HG03103 (cell line): ENCODE data around the gene ACBD6.

ENCODE experiments used
- ATAC-seq: cut with Tn5 transposase; IDR thresholded peaks from one replicate; pipeline ENCODE4 v1.9.1; 2021; ENCODE audit warnings: low read depth; ENCODE audit not compliant: unreplicated experiment

Gene ACBD6

DNA sequence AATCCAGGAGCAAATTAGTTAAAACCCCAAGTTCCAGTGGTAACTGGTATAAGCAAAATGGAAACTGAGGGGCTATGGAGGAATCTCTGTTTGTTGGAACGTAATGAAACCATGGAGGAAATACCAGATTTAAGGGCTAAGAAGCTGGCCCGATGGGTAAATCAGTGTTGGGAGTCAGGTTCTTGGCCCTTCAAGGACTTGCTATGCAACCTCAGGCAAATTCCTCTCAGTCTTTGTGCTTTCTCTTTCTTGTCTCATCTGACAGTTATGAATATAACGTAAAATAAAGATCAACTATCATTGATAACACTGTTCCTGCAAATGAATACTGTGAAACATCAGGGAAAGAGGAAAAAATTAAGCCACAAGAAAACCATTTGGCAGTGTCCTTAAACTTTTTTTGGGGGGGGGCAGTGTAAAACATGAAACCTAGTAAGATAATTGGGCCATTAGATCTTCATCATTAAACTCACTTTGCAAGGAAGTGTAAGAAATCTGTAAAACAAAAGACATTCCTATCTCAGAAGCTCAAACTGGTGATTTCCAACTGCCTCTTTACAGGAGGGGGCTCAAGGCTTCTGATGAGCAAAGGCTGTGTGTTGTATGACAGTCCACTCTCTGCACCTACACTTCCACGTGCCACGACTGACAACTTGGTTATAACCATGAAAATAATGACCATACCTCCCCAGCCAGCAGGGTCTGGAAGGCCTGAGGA, 224.7 kb downstream of the ACBD6 start:
- no peak for ATAC-seq

- ATAC-seq = no peak
Measured at GRCh38 chr1:180275726-180276125, 226.7 kb downstream of the ACBD6 start.

DNA sequence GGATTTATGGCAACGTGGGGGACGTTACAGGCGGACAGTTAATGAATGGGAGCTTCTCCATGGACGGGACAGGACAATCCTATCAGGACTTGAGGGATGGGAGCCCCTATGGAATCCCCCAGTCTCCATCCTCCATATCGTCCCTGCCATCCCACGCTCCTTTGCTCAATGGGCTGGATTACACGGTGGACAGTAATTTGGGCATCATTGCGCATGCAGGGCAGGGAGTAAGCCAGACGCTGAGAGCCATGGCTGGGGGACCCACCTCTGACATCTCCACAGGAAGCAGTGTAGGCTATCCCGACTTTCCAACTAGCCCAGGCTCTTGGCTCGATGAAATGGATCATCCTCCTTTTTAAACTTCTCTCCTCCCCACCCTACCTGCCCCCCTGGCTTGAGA, 228.2 kb downstream of the ACBD6 start:
- ATAC-seq = no peak

DNA sequence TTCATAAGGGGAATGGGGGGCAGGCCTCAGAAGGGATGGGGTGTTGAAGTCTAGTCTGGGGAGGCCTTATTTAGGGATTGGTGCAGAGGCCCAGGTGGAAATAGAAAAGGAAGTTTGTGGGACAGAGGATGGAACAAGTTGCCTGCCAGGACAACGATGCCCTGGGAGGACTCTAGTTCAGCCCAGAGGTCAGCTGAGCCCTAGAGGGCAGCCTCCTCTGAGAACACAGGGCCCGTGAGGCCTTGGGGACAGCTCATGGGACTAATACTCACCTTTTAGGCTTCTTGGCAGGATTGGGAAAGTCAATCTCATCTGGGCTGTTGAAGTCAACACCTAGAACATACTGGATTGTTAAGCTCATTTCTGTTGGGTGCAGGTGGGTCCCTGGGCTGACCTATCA, 229.3 kb downstream of the ACBD6 start:
- ATAC-seq = no peak

- no peak for ATAC-seq
Measured at GRCh38 chr1:180272395-180272794, 230.0 kb downstream of the ACBD6 start.

DNA sequence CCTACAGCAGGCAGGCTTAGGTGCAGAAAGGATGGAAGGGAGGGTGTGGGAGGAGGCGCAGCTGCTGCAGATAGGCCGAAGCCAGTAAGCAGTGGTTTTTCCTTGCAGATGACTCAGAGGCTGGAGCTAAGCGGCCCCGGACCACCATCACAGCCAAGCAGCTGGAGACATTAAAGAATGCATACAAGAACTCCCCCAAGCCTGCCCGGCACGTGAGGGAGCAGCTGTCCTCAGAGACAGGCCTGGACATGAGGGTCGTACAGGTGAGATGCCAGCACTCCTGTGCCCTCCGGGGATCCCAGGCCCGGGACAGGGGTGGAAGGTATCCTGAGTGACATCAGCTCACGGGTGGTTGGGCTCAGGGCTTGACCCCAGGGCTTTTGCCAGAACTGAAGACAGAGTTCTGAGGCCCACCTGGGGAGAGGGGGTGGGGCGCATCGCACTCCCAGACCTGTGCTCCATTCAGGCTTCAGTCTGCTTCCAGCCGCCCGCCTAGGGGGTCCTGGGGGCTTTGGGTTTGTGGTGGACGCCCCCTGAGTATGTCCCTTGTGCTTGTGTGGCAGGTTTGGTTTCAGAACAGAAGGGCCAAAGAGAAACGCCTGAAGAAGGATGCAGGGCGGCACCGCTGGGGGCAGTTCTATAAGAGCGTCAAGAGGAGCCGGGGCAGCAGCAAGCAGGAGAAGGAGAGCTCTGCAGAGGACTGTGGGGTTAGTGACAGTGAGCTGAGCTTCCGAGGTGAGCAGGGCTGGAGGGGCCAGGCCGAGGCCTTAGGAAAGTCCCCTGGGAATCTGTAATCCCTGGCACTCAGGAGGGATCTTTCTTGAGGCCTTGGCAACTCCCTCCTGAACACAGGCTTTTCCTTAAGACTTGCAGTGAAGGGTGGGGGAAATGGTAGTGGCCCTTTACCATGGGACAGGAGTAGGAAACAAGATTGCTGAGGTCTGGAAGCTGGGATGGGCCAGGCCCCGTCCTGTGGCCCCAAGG, 230.8 kb downstream of the ACBD6 start:
- ATAC-seq = no peak

DNA sequence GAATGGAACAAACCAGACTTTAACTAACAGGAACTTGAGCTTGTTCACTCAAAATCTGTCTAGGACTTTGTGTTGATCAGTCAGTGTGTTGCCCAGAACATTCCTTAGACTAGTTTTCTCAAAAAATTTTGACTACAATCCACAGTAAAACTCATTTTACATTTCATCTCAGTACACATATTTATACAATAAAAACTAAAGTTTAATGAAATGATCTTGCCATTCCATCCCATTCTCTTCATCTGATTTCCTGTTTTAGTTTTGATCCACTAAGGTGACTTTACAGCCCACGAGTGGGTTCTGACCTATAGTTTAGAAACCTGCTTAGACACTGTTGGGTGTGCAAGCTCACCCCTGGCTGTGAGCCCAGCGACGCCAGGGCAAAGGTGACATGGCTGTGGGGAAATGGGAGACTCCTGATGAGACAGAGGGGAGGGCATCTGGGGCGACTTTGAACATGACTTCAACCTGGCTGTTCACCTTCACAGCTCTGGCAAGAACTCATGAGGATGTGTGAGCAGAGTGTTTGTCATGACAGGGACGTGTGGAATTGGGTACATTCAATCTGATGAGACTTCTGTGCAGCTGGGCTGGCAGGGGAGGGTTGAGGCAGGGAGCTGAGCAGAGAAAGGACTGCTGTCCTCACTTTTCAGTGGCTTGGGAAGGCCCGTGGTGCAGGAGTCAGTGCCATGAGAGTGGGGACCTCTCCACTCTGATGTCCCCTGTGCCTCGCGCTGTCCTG, 231.7 kb downstream of the ACBD6 start:
- no peak for ATAC-seq

DNA sequence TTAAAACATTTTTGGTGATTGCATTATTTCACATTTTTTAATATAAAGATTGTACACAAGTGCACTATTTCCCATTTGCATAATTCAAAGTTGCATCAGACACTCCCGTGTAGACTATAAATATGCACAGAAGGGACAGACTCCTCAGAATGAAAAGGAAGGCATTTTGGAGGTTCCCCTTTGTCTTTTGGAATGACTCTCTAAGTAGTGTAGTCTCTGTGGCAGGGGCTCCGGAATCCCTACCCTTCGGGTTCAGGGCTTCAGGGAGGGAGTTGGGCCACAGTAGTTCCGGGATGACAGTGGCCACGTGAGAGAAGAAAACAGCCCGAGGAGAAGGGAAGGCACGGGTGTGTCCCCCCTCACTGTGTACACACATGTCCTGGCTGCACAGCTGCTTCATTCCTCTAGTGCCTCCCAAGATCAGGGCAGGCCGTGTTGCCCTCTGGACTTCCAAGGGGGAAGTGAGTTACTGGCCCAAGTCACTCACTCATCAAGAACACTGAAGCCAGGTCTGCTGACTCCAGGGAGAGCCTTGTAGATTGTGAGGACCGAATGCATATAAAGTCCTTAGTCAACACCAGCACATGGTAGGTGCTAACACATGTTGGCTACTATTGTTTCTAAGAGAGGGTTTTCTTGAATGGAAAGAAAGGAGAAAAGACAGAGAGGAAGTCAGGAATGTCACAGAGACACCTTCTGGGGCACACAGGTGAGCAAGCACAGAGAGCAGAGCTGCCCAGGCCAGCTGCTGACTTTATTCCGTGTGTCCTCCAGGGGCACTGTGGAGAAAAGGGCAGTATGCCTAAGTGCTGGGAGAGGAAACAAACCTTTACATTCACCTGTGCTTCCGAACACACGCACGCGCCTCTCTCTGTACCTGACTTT, 232.5 kb downstream of the ACBD6 start:
- no peak for ATAC-seq

GRCh38 chr1:180268556-180269075, 233.8 kb downstream of the ACBD6 start:
- ATAC-seq = no peak

DNA sequence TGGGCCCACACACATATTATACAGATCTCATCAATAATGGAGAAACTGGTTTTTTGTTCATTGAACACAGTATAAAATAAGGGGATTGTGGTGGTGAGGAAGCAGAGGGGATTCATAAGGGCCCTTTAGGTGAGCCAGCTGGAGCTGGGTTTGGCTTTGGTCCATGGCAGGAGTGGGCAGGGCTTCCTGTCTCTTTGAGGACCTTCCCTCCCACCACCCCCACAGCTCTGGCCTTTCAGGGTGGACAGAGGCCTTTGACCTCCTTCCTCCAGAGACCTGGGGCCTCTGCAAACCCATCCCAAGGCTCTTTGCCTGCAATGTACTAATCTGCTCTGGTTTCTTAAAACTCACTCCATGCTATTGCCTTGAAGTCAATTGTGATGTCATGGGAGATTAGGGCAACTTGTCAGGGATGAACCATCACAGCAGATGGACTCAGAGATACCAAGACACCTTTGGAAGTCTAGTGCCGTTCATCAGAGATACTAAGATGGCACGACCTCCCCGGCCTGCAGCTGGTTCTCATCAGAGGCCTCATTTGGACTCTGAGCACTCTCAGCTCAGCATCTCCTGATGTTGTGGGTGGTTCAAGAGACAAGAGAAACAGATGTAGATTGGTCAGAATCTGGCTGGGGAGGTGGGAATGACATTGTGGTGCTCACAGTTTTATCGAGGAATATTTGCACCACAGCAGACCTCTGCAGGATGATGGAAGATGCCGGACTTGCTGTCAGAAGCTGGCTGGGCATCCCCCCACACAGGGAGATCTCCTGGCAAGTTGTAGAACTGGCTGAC, 234.4 kb downstream of the ACBD6 start:
- ATAC-seq = no peak

GRCh38 chr1:180267211-180267561, 235.2 kb downstream of the ACBD6 start:
- no peak for ATAC-seq

DNA sequence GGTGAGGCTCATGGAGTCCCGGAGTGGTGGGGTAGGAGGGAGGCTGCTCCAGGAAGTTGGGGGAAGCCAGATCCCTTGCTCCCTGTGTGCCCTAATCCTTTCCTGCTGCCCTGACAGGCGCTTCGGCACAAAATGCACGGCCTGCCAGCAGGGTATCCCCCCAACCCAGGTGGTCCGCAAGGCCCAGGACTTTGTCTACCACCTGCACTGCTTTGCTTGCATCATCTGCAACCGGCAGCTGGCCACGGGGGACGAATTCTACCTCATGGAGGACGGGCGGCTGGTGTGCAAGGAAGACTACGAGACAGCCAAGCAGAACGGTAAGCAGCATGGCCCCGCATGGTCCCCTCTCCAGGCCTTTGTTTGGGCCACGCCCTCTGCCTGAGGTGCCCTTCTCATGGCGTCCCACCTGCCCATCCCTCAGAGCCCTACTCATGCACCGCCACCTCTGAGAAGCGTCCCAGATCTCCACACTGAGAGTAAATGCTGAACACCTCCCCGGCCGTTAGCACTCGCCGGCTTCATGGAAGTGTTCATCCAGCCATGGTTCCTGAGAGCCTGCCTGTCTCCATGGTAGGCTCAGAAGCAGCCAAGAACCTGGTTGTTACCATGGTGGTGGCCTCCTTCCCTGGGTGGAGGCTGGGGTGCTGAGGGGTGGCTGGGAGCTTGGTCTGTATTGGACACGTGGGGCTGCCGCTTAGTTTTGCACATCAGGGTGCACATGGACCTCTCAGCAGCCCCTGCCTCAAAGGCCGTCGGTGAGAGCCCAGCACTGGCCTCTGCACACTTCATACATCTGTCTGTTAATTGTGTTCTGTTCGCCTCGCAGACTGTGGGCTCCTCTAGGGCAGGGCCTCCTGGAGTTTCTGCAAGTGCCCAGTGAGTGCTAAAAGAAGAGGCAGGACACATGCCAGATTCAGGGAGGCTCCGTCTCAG, 235.8 kb downstream of the ACBD6 start:
- ATAC-seq = no peak

- ATAC-seq = no peak
Measured at GRCh38 chr1:180265871-180266270, 236.5 kb downstream of the ACBD6 start.

- no peak for ATAC-seq
Measured at GRCh38 chr1:180265201-180265600, 237.2 kb downstream of the ACBD6 start.

GRCh38 chr1:180264595-180264994, 237.8 kb downstream of the ACBD6 start:
- no peak for ATAC-seq

DNA sequence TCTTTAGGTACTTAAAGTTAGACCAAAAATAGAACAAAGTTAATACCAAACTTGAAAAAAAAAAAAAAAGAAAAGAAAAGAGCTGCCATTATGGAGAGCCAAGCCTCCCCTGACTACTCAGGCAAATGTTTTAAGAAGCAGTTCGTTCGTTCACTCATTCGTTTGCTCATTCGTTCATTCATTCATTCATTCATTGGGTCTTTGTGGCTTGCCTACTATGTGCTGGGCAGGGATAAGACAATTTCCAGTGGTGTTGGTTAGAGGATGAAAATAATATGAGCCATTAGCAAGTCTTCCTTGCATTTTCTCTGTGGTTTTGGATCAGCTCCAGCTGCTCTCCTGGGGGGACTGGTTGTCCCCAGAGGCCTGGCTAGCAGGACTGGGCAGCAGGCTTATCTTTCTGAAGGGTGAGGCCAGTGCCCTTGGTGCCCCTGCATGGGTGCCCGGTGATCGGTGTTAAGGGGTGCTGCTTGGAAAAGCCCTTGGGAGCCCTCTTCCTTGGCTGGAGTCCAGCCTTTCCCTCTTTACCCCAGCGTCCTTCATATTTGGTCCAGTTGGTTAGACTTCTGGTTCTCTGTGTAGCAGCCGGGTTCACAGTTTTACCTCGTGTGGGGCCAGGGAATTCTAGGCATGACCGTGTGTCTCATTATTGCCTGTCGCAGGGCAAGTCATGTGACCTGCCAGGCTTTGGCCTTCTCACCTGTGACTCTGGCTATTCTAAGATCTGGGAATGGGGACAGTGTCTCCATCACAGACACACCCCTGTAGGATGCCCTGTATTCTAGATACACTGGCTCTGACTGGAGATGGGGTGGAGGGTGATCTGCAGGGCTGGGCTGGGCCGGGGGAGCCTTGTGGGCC, 239.5 kb downstream of the ACBD6 start:
- no peak for ATAC-seq

GRCh38 chr1:180261524-180262155, 240.7 kb downstream of the ACBD6 start:
- ATAC-seq = no peak
